Suppressor macrophage treated with lipopolysaccharide for 1 hour (primary cell): ENCODE data around the gene NOC2L.

ENCODE experiments used
- DNase-seq, 3 donors: peaks; one replicate each; pipeline ENCODE4 v3.0.0-alpha.2; 2020 to 2022

Gene NOC2L

GRCh38 chr1:941015-941587, 18.0 kb downstream of the NOC2L start:
- DNase-seq = no peak

- DNase-seq = peak in 2 of 3 donors; percentile 25 to 63
These were observed 18.7 kb downstream of the NOC2L start for GRCh38 chr1:940107-941014.

GRCh38 chr1:939511-940106, 19.4 kb downstream of the NOC2L start:
- no peak for DNase-seq

GRCh38 chr1:938711-939489, 20.2 kb downstream of the NOC2L start:
- DNase-seq = no peak

GRCh38 chr1:938088-938683, 20.9 kb downstream of the NOC2L start:
- peak; percentile 26 to 47 (median 40) for DNase-seq

- no peak for DNase-seq
These were observed 21.5 kb downstream of the NOC2L start for GRCh38 chr1:937521-937920.

GRCh38 chr1:936348-937264, 22.4 kb downstream of the NOC2L start:
- DNase-seq = no peak

- no peak for DNase-seq
These were observed 23.3 kb downstream of the NOC2L start for GRCh38 chr1:935751-936231.

- peak in 2 of 3 donors; percentile 48 to 56 for DNase-seq
These were observed 23.9 kb downstream of the NOC2L start for GRCh38 chr1:934991-935750.

GRCh38 chr1:933603-933940, 25.5 kb downstream of the NOC2L start:
- no peak for DNase-seq

- no peak for DNase-seq
These were observed 26.1 kb downstream of the NOC2L start for GRCh38 chr1:932776-933602.

GRCh38 chr1:932173-932510, 26.9 kb downstream of the NOC2L start:
- no peak for DNase-seq

- DNase-seq = no peak
These were observed 27.5 kb downstream of the NOC2L start for GRCh38 chr1:931380-932172.

GRCh38 chr1:930633-931138, 28.4 kb downstream of the NOC2L start:
- no peak for DNase-seq

- DNase-seq = no peak
These were observed 29.1 kb downstream of the NOC2L start for GRCh38 chr1:929712-930632.

- DNase-seq = no peak
These were observed 30.0 kb downstream of the NOC2L start for GRCh38 chr1:928825-929661.

GRCh38 chr1:927748-928147, 31.3 kb downstream of the NOC2L start:
- DNase-seq = no peak
